Measurements from ENCODE around the gene BRD9.

GRCh38 chr5:885127-885442, 7.5 kb downstream of the BRD9 start:
- TF ChIP-seq POLR2AphosphoS5 (IDR thresholded peaks at IDR 0.05; ENCODE audit: insufficient read depth in 1 of 2, low read depth in 1 of 2) (no peak), CTCF (IDR thresholded peaks at IDR 0.05) (no peak)

All from vagina (tissue), 2 donors.